ENCODE results near the gene PHACTR4.

- TF ChIP-seq CTCF (IDR thresholded peaks at IDR 0.05; ENCODE audit: insufficient read depth, low read length) (no peak), REST (IDR thresholded peaks at IDR 0.05; ENCODE audit: insufficient replicate concordance, low read depth) (no peak), POLR2AphosphoS5 (IDR thresholded peaks at IDR 0.05; ENCODE audit: low read depth) (no peak)
Measured at GRCh38 chr1:28339551-28339950, 30.0 kb upstream of the PHACTR4 start.

All from HL-60 (cell line).